Liver (tissue), 9 donors: ENCODE data around the gene CAPN10. TPM values are rescaled to one million over a fixed set of nuclear protein-coding genes. Genes with fewer than 3 reads are reported as not detected.

ENCODE experiments used
- DNase-seq: peaks from one replicate; pipeline ENCODE4 v3.0.0-alpha.2; 2017; ENCODE audit warnings: low spot score
- H3K27ac ChIP-seq, 2 donors: one replicate each; pipeline ENCODE4 v1.7.0; 2013; ENCODE audit warnings: inconsistent platforms in 2 of 2, low read length in 2 of 2, control low read depth in 1 of 2, low read depth in 1 of 2, mild to moderate bottlenecking in 1 of 2
- H3K27me3 ChIP-seq, 4 donors: one replicate each; pipeline versions ENCODE4 v1.6.1 to v1.7.0; 2013; ENCODE audit warnings: low read length in 3 of 4, inconsistent platforms in 1 of 4, mild to moderate bottlenecking in 1 of 4, moderate library complexity in 1 of 4; ENCODE audit not compliant: control insufficient read depth in 4 of 4, insufficient read depth in 4 of 4
- H3K36me3 ChIP-seq, 4 donors: one replicate each; pipeline versions ENCODE4 v1.6.1 to v1.7.0; 2013; ENCODE audit warnings: low read length in 3 of 4, mild to moderate bottlenecking in 3 of 4, low read depth in 1 of 4, moderate library complexity in 1 of 4; ENCODE audit not compliant: control insufficient read depth in 4 of 4, insufficient read depth in 3 of 4
- H3K4me1 ChIP-seq, 4 donors: one replicate each; pipeline versions ENCODE4 v1.6.1 to v1.7.0; 2013; ENCODE audit warnings: low read length in 3 of 4, mild to moderate bottlenecking in 3 of 4, moderate library complexity in 1 of 4; ENCODE audit not compliant: control insufficient read depth in 4 of 4, insufficient read depth in 4 of 4
- H3K4me3 ChIP-seq, 3 donors: one replicate each; pipeline versions ENCODE4 v1.6.1 to v1.7.0; 2013; ENCODE audit warnings: low read length in 3 of 3, control low read depth in 1 of 3, low read depth in 1 of 3, mild to moderate bottlenecking in 1 of 3
- H3K9ac ChIP-seq, 2 donors: one replicate each; pipeline ENCODE4 v1.7.0; 2013; ENCODE audit warnings: low read length in 2 of 2, mild to moderate bottlenecking in 2 of 2, moderate library complexity in 2 of 2, control low read depth in 1 of 2, low read depth in 1 of 2
- H3K9me3 ChIP-seq, 4 donors: one replicate each; pipeline versions ENCODE4 v1.6.1 to v1.7.0; 2013; ENCODE audit warnings: low read length in 3 of 4; ENCODE audit not compliant: control insufficient read depth in 4 of 4
- EGR1 ChIP-seq, 2 donors: IDR thresholded peaks; 2 replicates each; pipeline ENCODE4 v1.6.1; 2016 to 2018; ENCODE audit warnings: antibody characterized with exemption in 2 of 2, low read depth in 2 of 2
- FOXA1 ChIP-seq: IDR thresholded peaks from 2 replicates; pipeline ENCODE4 v1.6.1; 2016; ENCODE audit warnings: antibody characterized with exemption
- FOXA2 ChIP-seq: IDR thresholded peaks from 2 replicates; pipeline ENCODE4 v1.6.1; 2016; ENCODE audit warnings: antibody characterized with exemption
- GABPA ChIP-seq, 2 donors: IDR thresholded peaks in 1 of 2; conservative IDR thresholded peaks in 1 of 2; 2 replicates each; pipeline ENCODE4 v1.6.1; 2016; ENCODE audit warnings: antibody characterized with exemption in 2 of 2, mild to moderate bottlenecking in 1 of 2, moderate library complexity in 1 of 2
- HNF4G ChIP-seq: IDR thresholded peaks from 2 replicates; pipeline ENCODE4 v1.6.1; 2016; ENCODE audit warnings: antibody characterized with exemption
- JUND ChIP-seq, 2 donors: IDR thresholded peaks; 2 replicates each; pipeline ENCODE4 v1.6.1; 2016; ENCODE audit warnings: antibody characterized with exemption in 2 of 2
- NR2F2 ChIP-seq: IDR thresholded peaks from 2 replicates; pipeline ENCODE4 v1.6.1; 2016; ENCODE audit warnings: antibody characterized with exemption
- RAD21 ChIP-seq, 2 donors: IDR thresholded peaks; 2 replicates each; pipeline ENCODE4 v1.6.1; 2016; ENCODE audit warnings: antibody characterized with exemption in 2 of 2, mild to moderate bottlenecking in 2 of 2
- RXRA ChIP-seq, 2 donors: IDR thresholded peaks; 2 replicates each; pipeline ENCODE4 v1.6.1; 2017 to 2018; ENCODE audit warnings: antibody characterized with exemption in 2 of 2, mild to moderate bottlenecking in 1 of 2
- SP1 ChIP-seq: IDR thresholded peaks from 2 replicates; pipeline ENCODE4 v1.6.1; 2018; ENCODE audit warnings: antibody characterized with exemption, mild to moderate bottlenecking
- WGBS: extraction: QIAGEN DNeasy Blood & Tissue Kit; methylation state at CpG from one replicate; pipeline ENCODE4 v1.1.7; 2013; 5-methylcytosine and 5-hydroxymethylcytosine counted together
- polyA plus RNA-seq, 2 donors: library from polyadenylated mRNA; stranded (reverse) in 1 of 2; unstranded in 1 of 2; fragments of 200-250 nt in 1 of 2; fragments of >200 nt in 1 of 2; fragmentation: Nextera tagmentation in 1 of 2; extraction: Ambion mirVana in 1 of 2; gene quantifications; one replicate each; pipeline versions ENCODE4 v1.2.1 to v1.2.3, GENCODE V29; 2013 to 2015
- total RNA-seq, 2 donors: library from RNA; depleted of rRNA; stranded (reverse); fragments of >200 nt; gene quantifications; one replicate each; pipeline ENCODE4 v1.2.3, GENCODE V29; 2014
- TF ChIP-seq, protein P1 (sequence below): IDR thresholded peaks from 2 replicates; pipeline ENCODE4 v1.6.1; 2016; ENCODE audit warnings: antibody characterized with exemption
- TF ChIP-seq, protein P2 (sequence below): IDR thresholded peaks from 2 replicates; pipeline ENCODE4 v1.6.1; 2016; ENCODE audit warnings: antibody characterized with exemption, mild to moderate bottlenecking
- TF ChIP-seq, protein P3 (sequence below): fragments of 150-350 bp; IDR thresholded peaks from 2 replicates; pipeline ENCODE4 v1.5.1; 2017; ENCODE audit warnings: improper control_type of control experiment, low read depth, low read length; ENCODE audit not compliant: missing input control
- TF ChIP-seq, protein P4 (sequence below): IDR thresholded peaks from 2 replicates; pipeline ENCODE4 v1.6.1; 2016; ENCODE audit warnings: antibody characterized with exemption
- TF ChIP-seq, protein P5 (sequence below): IDR thresholded peaks from 2 replicates; pipeline ENCODE4 v1.6.1; 2016; ENCODE audit warnings: antibody characterized with exemption
- donor health status: healthy.
- donor health status: healthy.
- donor health status: healthy.
- donor health status: healthy.
- donor health status: healthy.

CAPN10 gene
- total and polyA plus RNA-seq, 4 donors = 4.8 to 11.3 (median 6.5) TPM

DNA sequence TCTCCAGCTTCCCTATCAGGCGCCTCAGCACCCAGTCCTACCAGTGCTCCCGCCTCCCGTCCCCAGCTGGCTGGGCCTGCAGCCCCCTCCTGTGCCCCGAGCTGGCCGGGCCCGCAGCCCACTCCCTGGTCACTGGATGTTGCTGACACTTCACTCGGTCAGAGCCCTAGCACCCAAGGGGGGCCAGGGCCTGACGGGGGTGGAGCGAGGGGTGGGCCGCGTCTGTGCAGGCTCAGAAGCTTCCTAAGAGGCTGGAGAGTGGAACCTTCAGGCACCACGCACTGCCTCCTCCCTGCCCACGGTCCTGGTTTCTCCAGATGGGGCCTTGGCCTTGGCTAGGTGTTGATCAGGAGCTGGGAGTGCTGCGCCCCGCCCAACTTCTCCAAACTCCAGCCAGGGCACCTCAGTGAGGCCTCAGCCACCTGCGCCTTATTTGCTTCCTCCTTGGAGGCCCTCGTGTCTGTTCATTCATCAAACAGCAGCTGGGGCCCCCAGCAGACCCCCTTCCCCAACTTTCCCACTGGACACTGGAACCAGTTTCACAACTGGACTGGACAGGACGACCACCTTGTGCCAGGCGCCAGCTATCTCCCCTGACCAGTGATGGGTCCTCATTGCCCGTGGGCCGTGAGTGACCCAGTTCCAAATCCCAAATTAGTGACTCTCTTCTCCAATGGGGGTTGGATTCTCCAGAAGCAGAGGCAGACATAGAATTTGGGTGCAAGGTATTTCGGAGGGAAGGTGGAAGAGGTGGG, 16.7 kb downstream of the CAPN10 start:
- Histone ChIP-seq H3K36me3 (peaks cover 0 to 5% (median 2%) of the 10 kb centered on the region in 4 donors), H3K27me3 (no peaks in the 10 kb centered on the region), H3K4me1 (peaks cover 2 to 11% (median 6%) of the 10 kb centered on the region in 4 donors), H3K9me3 (no peaks in the 10 kb centered on the region), H3K4me3 (no peak overlapping the region), H3K9ac (no peak overlapping the region), H3K27ac (no peak overlapping the region)
- TF ChIP-seq HNF4G (no peak), FOXA2 (no peak), RAD21 (IDR thresholded peaks at IDR 0.05) (no peak), GABPA (IDR thresholded peaks at IDR 0.05 in 1 of 2, conservative IDR thresholded peaks at IDR 0.05 in 1 of 2) (no peak), FOXA1 (no peak), SP1 (no peak), RXRA (IDR thresholded peaks at IDR 0.05) (no peak), NR2F2 (no peak)
- TF ChIP-seq, protein P1, sequence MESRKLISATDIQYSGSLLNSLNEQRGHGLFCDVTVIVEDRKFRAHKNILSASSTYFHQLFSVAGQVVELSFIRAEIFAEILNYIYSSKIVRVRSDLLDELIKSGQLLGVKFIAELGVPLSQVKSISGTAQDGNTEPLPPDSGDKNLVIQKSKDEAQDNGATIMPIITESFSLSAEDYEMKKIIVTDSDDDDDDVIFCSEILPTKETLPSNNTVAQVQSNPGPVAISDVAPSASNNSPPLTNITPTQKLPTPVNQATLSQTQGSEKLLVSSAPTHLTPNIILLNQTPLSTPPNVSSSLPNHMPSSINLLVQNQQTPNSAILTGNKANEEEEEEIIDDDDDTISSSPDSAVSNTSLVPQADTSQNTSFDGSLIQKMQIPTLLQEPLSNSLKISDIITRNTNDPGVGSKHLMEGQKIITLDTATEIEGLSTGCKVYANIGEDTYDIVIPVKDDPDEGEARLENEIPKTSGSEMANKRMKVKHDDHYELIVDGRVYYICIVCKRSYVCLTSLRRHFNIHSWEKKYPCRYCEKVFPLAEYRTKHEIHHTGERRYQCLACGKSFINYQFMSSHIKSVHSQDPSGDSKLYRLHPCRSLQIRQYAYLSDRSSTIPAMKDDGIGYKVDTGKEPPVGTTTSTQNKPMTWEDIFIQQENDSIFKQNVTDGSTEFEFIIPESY = no peak
- TF ChIP-seq, protein P2, sequence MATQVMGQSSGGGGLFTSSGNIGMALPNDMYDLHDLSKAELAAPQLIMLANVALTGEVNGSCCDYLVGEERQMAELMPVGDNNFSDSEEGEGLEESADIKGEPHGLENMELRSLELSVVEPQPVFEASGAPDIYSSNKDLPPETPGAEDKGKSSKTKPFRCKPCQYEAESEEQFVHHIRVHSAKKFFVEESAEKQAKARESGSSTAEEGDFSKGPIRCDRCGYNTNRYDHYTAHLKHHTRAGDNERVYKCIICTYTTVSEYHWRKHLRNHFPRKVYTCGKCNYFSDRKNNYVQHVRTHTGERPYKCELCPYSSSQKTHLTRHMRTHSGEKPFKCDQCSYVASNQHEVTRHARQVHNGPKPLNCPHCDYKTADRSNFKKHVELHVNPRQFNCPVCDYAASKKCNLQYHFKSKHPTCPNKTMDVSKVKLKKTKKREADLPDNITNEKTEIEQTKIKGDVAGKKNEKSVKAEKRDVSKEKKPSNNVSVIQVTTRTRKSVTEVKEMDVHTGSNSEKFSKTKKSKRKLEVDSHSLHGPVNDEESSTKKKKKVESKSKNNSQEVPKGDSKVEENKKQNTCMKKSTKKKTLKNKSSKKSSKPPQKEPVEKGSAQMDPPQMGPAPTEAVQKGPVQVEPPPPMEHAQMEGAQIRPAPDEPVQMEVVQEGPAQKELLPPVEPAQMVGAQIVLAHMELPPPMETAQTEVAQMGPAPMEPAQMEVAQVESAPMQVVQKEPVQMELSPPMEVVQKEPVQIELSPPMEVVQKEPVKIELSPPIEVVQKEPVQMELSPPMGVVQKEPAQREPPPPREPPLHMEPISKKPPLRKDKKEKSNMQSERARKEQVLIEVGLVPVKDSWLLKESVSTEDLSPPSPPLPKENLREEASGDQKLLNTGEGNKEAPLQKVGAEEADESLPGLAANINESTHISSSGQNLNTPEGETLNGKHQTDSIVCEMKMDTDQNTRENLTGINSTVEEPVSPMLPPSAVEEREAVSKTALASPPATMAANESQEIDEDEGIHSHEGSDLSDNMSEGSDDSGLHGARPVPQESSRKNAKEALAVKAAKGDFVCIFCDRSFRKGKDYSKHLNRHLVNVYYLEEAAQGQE = no peak
- TF ChIP-seq, protein P3, sequence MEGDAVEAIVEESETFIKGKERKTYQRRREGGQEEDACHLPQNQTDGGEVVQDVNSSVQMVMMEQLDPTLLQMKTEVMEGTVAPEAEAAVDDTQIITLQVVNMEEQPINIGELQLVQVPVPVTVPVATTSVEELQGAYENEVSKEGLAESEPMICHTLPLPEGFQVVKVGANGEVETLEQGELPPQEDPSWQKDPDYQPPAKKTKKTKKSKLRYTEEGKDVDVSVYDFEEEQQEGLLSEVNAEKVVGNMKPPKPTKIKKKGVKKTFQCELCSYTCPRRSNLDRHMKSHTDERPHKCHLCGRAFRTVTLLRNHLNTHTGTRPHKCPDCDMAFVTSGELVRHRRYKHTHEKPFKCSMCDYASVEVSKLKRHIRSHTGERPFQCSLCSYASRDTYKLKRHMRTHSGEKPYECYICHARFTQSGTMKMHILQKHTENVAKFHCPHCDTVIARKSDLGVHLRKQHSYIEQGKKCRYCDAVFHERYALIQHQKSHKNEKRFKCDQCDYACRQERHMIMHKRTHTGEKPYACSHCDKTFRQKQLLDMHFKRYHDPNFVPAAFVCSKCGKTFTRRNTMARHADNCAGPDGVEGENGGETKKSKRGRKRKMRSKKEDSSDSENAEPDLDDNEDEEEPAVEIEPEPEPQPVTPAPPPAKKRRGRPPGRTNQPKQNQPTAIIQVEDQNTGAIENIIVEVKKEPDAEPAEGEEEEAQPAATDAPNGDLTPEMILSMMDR = no peak
- TF ChIP-seq, protein P4, sequence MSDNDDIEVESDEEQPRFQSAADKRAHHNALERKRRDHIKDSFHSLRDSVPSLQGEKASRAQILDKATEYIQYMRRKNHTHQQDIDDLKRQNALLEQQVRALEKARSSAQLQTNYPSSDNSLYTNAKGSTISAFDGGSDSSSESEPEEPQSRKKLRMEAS = no peak
- TF ChIP-seq, protein P5, sequence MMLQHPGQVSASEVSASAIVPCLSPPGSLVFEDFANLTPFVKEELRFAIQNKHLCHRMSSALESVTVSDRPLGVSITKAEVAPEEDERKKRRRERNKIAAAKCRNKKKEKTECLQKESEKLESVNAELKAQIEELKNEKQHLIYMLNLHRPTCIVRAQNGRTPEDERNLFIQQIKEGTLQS = no peak
- no peak for DNase-seq
- WGBS = 94% methylated on average over 22 of the region's 22 CpGs

DNA sequence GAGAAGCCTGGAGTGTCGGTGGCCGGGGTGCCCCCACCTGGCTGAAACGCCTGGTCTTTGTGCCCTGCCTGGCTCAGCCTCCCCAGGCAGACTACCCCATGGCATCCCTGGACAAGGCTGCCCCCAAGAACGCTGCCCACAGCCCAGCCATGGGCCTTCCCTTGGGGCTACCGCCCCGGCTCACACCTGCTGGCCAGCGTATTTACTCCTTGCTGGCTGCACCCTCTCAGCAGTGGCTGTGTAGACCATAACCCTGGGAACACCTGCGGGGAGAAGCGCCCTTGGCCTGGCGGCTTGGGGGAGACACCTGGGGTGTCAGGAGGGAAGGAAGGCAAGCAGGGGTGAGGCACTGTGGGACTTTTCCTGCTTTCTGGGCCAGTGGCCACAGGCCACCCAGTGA, 17.3 kb downstream of the CAPN10 start:
- H3K4me1 ChIP-seq = peaks cover 2 to 11% (median 6%) of the 10 kb centered on the region in 4 donors
- TF ChIP-seq, protein P4 = no peak
- TF ChIP-seq EGR1 (IDR thresholded peaks at IDR 0.05; ENCODE audit: low read depth in 2 of 2) (no peak), JUND (IDR thresholded peaks at IDR 0.05) (no peak), FOXA1 (no peak), GABPA (IDR thresholded peaks at IDR 0.05 in 1 of 2, conservative IDR thresholded peaks at IDR 0.05 in 1 of 2) (no peak), NR2F2 (no peak)
- TF ChIP-seq, protein P5 = no peak
- no peak for DNase-seq
- H3K4me3 ChIP-seq = no peak overlapping the region
- no peaks in the 10 kb centered on the region for H3K27me3 ChIP-seq
- no peaks in the 10 kb centered on the region for H3K9me3 ChIP-seq
- H3K9ac ChIP-seq = no peak overlapping the region
- H3K36me3 ChIP-seq = peaks cover 0 to 5% (median 1%) of the 10 kb centered on the region in 4 donors
- 93% methylated on average over 10 of the region's 10 CpGs for WGBS
- no peak overlapping the region for H3K27ac ChIP-seq
